Thoracic aorta (tissue), 2 donors: Measurements from ENCODE around the gene SPINT3. TPM values are rescaled to one million over a fixed set of nuclear protein-coding genes. Genes with fewer than 3 reads are reported as not detected.

Source experiments
- ATAC-seq: fragments of 150-250 bp; one replicate; pipeline ENCODE4 v1.8.0; 2017; ENCODE audit warnings: low read depth; ENCODE audit not compliant: insufficient number of reproducible peaks, low FRiP score
- DNase-seq: peaks from one replicate; pipeline ENCODE4 v3.0.0-alpha.2; 2020; ENCODE audit warnings: low spot score
- H3K27ac ChIP-seq, 2 donors: fragments of 200-600 bp; sonication (generic); 1 replicate in 1 of 2; 2 replicates in 1 of 2; pipeline ENCODE4 v1.5.1; 2016; ENCODE audit warnings: mild to moderate bottlenecking in 2 of 2, moderate library complexity in 2 of 2
- H3K27me3 ChIP-seq: fragments of 200-600 bp; sonication (generic); replicated peaks from 2 replicates; pipeline ENCODE4 v1.6.0; 2016; ENCODE audit warnings: mild to moderate bottlenecking; ENCODE audit not compliant: insufficient read depth
- H3K36me3 ChIP-seq: fragments of 200-600 bp; sonication (generic); one replicate; pipeline ENCODE4 v1.5.1; 2016
- H3K4me1 ChIP-seq, 2 donors: fragments of 200-600 bp; sonication (generic); 1 replicate in 1 of 2; 2 replicates in 1 of 2; pipeline versions ENCODE4 v1.5.1 to v1.6.0; 2016; ENCODE audit warnings: low read depth in 2 of 2, mild to moderate bottlenecking in 1 of 2; ENCODE audit not compliant: control insufficient read depth in 1 of 2
- H3K4me3 ChIP-seq: fragments of 200-600 bp; sonication (generic); 2 replicates; pipeline ENCODE4 v1.5.1; 2016; ENCODE audit warnings: mild to moderate bottlenecking
- H3K9me3 ChIP-seq: fragments of 200-600 bp; sonication (generic); 2 replicates; pipeline ENCODE4 v1.5.1; 2016
- total RNA-seq, 2 donors: library from RNA; depleted of rRNA; stranded (reverse); fragments of >200 nt; gene quantifications; one replicate each; pipeline versions ENCODE4 v1.1.0 to v1.2.3, GENCODE V29; 2016
- TF ChIP-seq, protein P1 (sequence below): fragments of 200-600 bp; sonication (generic); IDR thresholded peaks from one replicate; pipeline ENCODE4 v1.5.1; 2019; ENCODE audit warnings: antibody characterized with exemption

The SPINT3 gene
- total RNA-seq, 2 donors from 2014 or later: not detected

GRCh38 chr20:45502561-45502960 lies 12.9 kb downstream of the SPINT3 start:
- no peak overlapping the region for H3K27ac ChIP-seq
- H3K27me3 ChIP-seq: no peaks in the 10 kb centered on the region
- no peak for ATAC-seq
- no peaks in the 10 kb centered on the region for H3K4me1 ChIP-seq
- H3K9me3 ChIP-seq: no peaks in the 10 kb centered on the region
- no peak overlapping the region for H3K4me3 ChIP-seq
- no peaks in the 10 kb centered on the region for H3K36me3 ChIP-seq
- TF ChIP-seq, protein P1, sequence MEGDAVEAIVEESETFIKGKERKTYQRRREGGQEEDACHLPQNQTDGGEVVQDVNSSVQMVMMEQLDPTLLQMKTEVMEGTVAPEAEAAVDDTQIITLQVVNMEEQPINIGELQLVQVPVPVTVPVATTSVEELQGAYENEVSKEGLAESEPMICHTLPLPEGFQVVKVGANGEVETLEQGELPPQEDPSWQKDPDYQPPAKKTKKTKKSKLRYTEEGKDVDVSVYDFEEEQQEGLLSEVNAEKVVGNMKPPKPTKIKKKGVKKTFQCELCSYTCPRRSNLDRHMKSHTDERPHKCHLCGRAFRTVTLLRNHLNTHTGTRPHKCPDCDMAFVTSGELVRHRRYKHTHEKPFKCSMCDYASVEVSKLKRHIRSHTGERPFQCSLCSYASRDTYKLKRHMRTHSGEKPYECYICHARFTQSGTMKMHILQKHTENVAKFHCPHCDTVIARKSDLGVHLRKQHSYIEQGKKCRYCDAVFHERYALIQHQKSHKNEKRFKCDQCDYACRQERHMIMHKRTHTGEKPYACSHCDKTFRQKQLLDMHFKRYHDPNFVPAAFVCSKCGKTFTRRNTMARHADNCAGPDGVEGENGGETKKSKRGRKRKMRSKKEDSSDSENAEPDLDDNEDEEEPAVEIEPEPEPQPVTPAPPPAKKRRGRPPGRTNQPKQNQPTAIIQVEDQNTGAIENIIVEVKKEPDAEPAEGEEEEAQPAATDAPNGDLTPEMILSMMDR: no peak
- DNase-seq: no peak

GRCh38 chr20:45501600-45501999 lies 13.8 kb downstream of the SPINT3 start:
- Histone ChIP-seq H3K4me3 (no peak overlapping the region), H3K36me3 (no peaks in the 10 kb centered on the region), H3K27me3 (no peaks in the 10 kb centered on the region), H3K4me1 (no peaks in the 10 kb centered on the region), H3K27ac (no peak overlapping the region), H3K9me3 (no peaks in the 10 kb centered on the region)
- TF ChIP-seq, protein P1: no peak
- ATAC-seq: no peak
- no peak for DNase-seq

- no peaks in the 10 kb centered on the region for H3K4me1 ChIP-seq
- TF ChIP-seq, protein P1: no peak
- H3K9me3 ChIP-seq: no peaks in the 10 kb centered on the region
- no peak for ATAC-seq
- no peak overlapping the region for H3K4me3 ChIP-seq
- no peaks in the 10 kb centered on the region for H3K27me3 ChIP-seq
- DNase-seq: no peak
- H3K27ac ChIP-seq: no peak overlapping the region
- no peaks in the 10 kb centered on the region for H3K36me3 ChIP-seq
These were observed 15.4 kb downstream of the SPINT3 start for GRCh38 chr20:45500022-45500421.

DNA sequence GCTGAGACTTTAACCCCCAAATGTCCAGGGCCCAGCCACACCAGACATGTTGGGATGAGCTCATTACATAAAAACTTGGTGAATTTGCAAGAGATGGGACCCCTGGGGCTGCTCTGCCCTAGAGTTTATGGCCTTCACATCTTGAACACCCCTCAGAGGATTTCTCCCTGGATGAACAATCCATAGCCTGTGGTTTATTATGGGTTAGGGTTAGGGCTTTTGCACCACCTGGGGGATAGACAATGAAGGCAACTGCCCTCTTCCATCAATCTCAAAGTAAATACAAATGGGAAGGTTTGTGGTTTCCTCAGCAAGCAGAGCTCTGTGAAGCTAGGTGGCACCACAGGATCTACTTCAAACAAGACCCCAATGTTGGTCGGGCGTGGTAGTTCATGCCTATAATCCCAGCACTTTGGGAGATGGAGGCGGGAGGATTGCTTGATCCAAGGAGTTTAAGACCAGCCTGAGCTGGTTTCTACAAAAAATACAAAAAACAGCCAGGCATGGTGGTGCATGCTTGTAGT lies 17.4 kb downstream of the SPINT3 start:
- no peaks in the 10 kb centered on the region for H3K4me1 ChIP-seq
- TF ChIP-seq, protein P1: no peak
- H3K36me3 ChIP-seq: no peaks in the 10 kb centered on the region
- H3K27ac ChIP-seq: no peak overlapping the region
- DNase-seq (no peak), ATAC-seq (no peak)
- H3K27me3 ChIP-seq: no peaks in the 10 kb centered on the region
- no peak overlapping the region for H3K4me3 ChIP-seq
- no peaks in the 10 kb centered on the region for H3K9me3 ChIP-seq

- DNase-seq (no peak), ATAC-seq (no peak)
- no peak overlapping the region for H3K27ac ChIP-seq
- H3K4me3 ChIP-seq: no peak overlapping the region
- H3K27me3 ChIP-seq: no peaks in the 10 kb centered on the region
- no peaks in the 10 kb centered on the region for H3K4me1 ChIP-seq
- no peaks in the 10 kb centered on the region for H3K9me3 ChIP-seq
- TF ChIP-seq, protein P1: no peak
- no peaks in the 10 kb centered on the region for H3K36me3 ChIP-seq
These were observed 19.3 kb downstream of the SPINT3 start for GRCh38 chr20:45496166-45496565.
